ENCODE results near the gene EML6. TPM values are rescaled to one million over a fixed set of nuclear protein-coding genes. Genes with fewer than 3 reads are reported as not detected.

Gene EML6
- total RNA-seq, 4 donors from 2014 or later = 1.2 to 4.4 (median 3.1) TPM

DNA sequence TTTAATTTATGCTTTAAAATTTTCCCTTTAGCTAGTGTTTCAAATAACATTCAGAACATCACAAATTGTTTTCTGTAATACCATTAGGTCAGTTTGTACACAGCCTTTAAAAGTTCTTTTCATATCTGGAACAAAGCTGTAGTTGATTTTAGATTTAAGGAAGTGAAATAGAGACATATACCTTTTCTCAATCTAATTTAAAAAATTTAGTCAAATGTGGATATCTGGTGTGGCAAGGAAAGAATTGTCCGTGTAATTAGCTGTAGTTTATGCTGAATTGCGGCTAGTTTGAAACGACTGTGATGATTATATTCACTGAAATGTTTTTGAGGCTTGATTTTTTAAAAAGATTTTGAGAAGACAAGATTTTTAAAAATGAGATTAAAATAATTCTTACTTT, 59.9 kb downstream of the EML6 start:
- H3K4me3 ChIP-seq = no peak overlapping the region
- H3K27me3 ChIP-seq = no peaks in the 10 kb centered on the region
- TF ChIP-seq POLR2A (IDR thresholded peaks at IDR 0.05) = no peak
- TF ChIP-seq, protein P1, sequence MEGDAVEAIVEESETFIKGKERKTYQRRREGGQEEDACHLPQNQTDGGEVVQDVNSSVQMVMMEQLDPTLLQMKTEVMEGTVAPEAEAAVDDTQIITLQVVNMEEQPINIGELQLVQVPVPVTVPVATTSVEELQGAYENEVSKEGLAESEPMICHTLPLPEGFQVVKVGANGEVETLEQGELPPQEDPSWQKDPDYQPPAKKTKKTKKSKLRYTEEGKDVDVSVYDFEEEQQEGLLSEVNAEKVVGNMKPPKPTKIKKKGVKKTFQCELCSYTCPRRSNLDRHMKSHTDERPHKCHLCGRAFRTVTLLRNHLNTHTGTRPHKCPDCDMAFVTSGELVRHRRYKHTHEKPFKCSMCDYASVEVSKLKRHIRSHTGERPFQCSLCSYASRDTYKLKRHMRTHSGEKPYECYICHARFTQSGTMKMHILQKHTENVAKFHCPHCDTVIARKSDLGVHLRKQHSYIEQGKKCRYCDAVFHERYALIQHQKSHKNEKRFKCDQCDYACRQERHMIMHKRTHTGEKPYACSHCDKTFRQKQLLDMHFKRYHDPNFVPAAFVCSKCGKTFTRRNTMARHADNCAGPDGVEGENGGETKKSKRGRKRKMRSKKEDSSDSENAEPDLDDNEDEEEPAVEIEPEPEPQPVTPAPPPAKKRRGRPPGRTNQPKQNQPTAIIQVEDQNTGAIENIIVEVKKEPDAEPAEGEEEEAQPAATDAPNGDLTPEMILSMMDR (IDR thresholded peaks at IDR 0.05) = no peak
- no peaks in the 10 kb centered on the region for H3K9me3 ChIP-seq
- H3K27ac ChIP-seq = no peak overlapping the region
- DNase-seq = no peak
- no peaks in the 10 kb centered on the region for H3K4me1 ChIP-seq
- 86 to 94% methylated on average over 3 of the region's 3 CpGs for WGBS, 2 donors
- intact Hi-C loops (cut with DNase I) = no loop called here
- no peaks in the 10 kb centered on the region for H3K36me3 ChIP-seq

DNA sequence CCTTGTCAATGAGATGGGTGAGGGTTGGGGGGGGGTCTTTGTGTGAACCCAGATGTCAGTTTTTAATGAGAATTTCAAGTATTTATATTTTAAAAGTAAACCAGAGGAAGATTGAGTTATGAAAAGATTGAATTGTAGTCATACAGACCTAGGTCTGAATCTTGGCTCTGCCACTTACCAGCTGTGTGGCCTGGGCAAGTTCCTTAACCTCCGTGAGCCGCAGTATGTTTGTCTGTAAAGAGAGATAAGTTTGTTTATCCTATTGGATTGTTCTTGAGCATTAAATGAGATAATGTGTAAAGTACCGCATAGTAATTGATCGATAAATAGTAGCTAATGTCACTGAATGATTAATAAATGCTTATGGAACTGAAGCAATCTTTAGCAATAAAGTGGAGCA, 63.8 kb downstream of the EML6 start:
- DNase-seq = no peak
- WGBS, 2 donors = 95 to 100% methylated on average over 4 of the region's 4 CpGs
- TF ChIP-seq, protein P1 (IDR thresholded peaks at IDR 0.05) = no peak
- no peak for TF ChIP-seq POLR2A (IDR thresholded peaks at IDR 0.05)
- H3K27me3 ChIP-seq = no peaks in the 10 kb centered on the region
- no peak overlapping the region for H3K27ac ChIP-seq
- H3K36me3 ChIP-seq = no peaks in the 10 kb centered on the region
- intact Hi-C loops (cut with DNase I) = no loop called here
- H3K9me3 ChIP-seq = no peaks in the 10 kb centered on the region
- no peaks in the 10 kb centered on the region for H3K4me1 ChIP-seq
- no peak overlapping the region for H3K4me3 ChIP-seq

DNA sequence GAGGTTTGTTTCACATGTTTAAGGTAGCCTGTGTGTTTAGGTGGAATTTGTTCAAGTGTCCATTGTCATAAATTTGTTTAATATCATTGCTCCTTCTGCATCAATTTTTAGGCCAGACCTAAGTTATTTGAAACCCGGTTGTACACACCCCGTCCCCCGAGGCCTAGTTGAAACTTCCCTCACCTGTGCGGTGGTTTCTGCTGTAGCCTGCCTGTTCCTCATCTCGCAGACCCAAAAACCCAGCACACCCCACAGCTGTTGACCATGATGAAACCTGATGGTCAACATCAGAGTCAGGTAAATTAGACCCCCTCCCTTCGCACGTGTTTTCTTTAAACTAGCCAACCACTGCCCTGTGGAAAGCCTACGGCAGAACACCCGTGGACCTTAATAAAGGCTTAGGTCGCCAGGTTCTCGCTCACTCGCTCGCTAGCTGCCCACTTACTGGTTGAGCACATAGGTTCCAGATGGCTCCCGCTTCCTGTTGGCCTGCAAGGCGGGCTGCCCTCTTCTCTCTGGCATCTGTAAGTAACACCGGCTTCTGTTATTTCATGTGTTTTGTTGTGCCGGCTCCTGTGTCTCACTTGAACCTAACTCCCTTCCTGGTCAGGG, 64.4 kb downstream of the EML6 start:
- Histone ChIP-seq H3K4me1 (no peaks in the 10 kb centered on the region), H3K36me3 (no peaks in the 10 kb centered on the region), H3K27ac (no peak overlapping the region), H3K27me3 (no peaks in the 10 kb centered on the region), H3K9me3 (no peaks in the 10 kb centered on the region), H3K4me3 (no peak overlapping the region)
- WGBS, 2 donors = 97 to 99% methylated on average over 17 of the region's 17 CpGs
- DNase-seq = no peak
- TF ChIP-seq, protein P1 (IDR thresholded peaks at IDR 0.05) = no peak
- TF ChIP-seq POLR2A (IDR thresholded peaks at IDR 0.05) = no peak
- intact Hi-C loops (cut with DNase I) = no loop called here

DNA sequence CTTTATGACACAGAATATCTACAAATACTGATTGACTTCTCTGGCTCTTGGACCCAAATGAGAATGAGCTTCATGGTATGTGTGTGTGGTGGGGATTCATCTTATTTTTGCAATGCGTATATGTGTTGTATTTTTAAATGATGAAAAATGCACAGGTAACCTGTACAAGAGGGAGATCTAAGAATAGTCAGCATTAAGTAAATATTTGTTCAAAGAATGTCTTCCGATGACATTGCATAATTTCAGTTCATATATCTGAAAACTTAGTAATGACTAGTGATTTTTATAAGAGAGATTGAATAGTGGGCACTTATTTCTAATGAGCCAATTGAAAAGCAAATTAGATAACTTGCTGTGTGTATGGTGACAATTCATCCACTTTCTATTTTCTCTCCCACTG, 66.4 kb downstream of the EML6 start:
- TF ChIP-seq, protein P1 (IDR thresholded peaks at IDR 0.05) = no peak
- Histone ChIP-seq H3K9me3 (no peaks in the 10 kb centered on the region), H3K27me3 (no peaks in the 10 kb centered on the region), H3K27ac (no peak overlapping the region), H3K4me1 (no peaks in the 10 kb centered on the region), H3K4me3 (no peak overlapping the region), H3K36me3 (no peaks in the 10 kb centered on the region)
- WGBS, 2 donors = 82 to 86% methylated on average over 2 of the region's 2 CpGs
- no peak for DNase-seq
- intact Hi-C loops (cut with DNase I) = no loop called here

DNA sequence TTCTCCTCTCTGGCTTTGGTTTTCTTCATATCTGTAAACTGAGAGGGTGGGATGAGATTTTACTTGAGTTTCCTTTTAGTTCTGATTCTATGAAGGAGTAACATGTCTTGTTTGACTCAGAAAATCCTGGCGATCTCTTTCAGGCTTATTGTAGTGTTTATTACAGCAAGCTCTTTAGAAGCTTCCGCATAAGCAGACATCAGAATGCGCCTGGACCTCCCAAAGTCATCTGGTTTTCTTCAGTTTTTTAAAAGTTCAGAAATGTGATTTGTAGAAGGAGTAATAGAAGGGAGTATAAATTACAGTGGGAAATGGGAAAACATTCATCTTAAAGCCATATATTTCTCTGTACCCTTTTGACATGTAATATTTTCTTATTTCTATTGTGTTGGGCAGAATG, 68.4 kb downstream of the EML6 start:
- DNase-seq = no peak
- no peak overlapping the region for H3K27ac ChIP-seq
- TF ChIP-seq POLR2A (IDR thresholded peaks at IDR 0.05) = no peak
- TF ChIP-seq, protein P1 (IDR thresholded peaks at IDR 0.05) = no peak
- no peaks in the 10 kb centered on the region for H3K36me3 ChIP-seq
- WGBS, 2 donors = 67 to 69% methylated on average over 3 of the region's 3 CpGs
- intact Hi-C loops (cut with DNase I) = no loop called here
- H3K4me3 ChIP-seq = no peak overlapping the region
- no peaks in the 10 kb centered on the region for H3K9me3 ChIP-seq
- H3K27me3 ChIP-seq = no peaks in the 10 kb centered on the region
- no peaks in the 10 kb centered on the region for H3K4me1 ChIP-seq
